Left ventricle myocardium inferior (tissue), 1 donor: ENCODE measurements around the gene SFMBT1. TPM values are rescaled to one million over a fixed set of nuclear protein-coding genes. Genes with fewer than 3 reads are reported as not detected.

Source experiments
- DNase-seq: peaks from one replicate; pipeline ENCODE4 v3.0.0-alpha.2; 2020
- H3K27ac ChIP-seq: fragments of 200-600 bp; replicated peaks from 2 replicates; pipeline ENCODE4 v1.8.0; 2021
- H3K27me3 ChIP-seq: fragments of 200-600 bp; 2 replicates; pipeline ENCODE4 v1.8.0; 2021; ENCODE audit warnings: low read depth
- H3K36me3 ChIP-seq: fragments of 200-600 bp; 2 replicates; pipeline ENCODE4 v1.8.0; 2021
- H3K4me1 ChIP-seq: fragments of 200-600 bp; 2 replicates; pipeline ENCODE4 v1.8.0; 2021
- H3K4me3 ChIP-seq: fragments of 200-600 bp; 2 replicates; pipeline ENCODE4 v1.8.0; 2021; ENCODE audit warnings: mild to moderate bottlenecking, moderate library complexity
- H3K9me3 ChIP-seq: fragments of 200-600 bp; replicated peaks from 2 replicates; pipeline ENCODE4 v1.8.0; 2021
- intact Hi-C: fragments of 100-400 bp; cut with micrococcal nuclease; formaldehyde crosslinking; loops from one replicate; pipeline ENCODE4 v1.11.0; 2022
- total RNA-seq: library from RNA; stranded (reverse); fragmentation: NEBNext Ultra II Directional; extraction: Animal tissue kit (Norgen Biotek cat#: 25700); gene quantifications from one replicate; pipeline ENCODE4 v1.2.1, GENCODE V29; 2021
- TF ChIP-seq, protein P1 (sequence below): fragments of 200-600 bp; IDR thresholded peaks from 2 replicates; pipeline ENCODE4 v1.8.0; 2021; ENCODE audit warnings: antibody characterized with exemption, mild to moderate bottlenecking, borderline replicate concordance
- donor health status: DM: no; HTN: yes; CAD: no; lungs with severe emphysema.

The SFMBT1 gene
- total RNA-seq, 1 donor from 2014 or later, result 15.9 TPM

DNA sequence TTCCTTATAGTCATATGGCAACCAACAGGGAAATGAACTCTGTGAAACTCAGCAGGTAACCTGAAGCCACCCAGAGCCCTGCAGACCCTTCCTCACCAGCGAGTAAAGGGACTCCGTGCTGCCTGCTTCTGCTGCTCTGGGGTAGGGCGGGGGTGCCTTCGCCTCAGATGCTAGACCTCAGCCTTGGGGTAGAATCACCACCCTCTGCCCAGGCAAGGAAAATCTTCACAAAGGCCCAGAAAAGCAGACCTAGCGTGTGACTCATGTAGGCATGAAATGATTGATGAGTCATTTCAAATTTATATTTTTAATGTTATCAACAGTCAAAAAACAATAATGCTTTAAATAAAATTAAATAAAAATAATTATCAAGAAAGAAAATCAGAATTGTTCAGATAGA, 155.1 kb downstream of the SFMBT1 start:
- Histone ChIP-seq H3K27me3 (no peaks in the 10 kb centered on the region), H3K36me3 (peaks cover under 1% of the 10 kb centered on the region), H3K9me3 (no peaks in the 10 kb centered on the region), H3K4me1 (peaks cover 58% of the 10 kb centered on the region), H3K27ac (no peak overlapping the region), H3K4me3 (no peak overlapping the region)
- TF ChIP-seq, protein P1, sequence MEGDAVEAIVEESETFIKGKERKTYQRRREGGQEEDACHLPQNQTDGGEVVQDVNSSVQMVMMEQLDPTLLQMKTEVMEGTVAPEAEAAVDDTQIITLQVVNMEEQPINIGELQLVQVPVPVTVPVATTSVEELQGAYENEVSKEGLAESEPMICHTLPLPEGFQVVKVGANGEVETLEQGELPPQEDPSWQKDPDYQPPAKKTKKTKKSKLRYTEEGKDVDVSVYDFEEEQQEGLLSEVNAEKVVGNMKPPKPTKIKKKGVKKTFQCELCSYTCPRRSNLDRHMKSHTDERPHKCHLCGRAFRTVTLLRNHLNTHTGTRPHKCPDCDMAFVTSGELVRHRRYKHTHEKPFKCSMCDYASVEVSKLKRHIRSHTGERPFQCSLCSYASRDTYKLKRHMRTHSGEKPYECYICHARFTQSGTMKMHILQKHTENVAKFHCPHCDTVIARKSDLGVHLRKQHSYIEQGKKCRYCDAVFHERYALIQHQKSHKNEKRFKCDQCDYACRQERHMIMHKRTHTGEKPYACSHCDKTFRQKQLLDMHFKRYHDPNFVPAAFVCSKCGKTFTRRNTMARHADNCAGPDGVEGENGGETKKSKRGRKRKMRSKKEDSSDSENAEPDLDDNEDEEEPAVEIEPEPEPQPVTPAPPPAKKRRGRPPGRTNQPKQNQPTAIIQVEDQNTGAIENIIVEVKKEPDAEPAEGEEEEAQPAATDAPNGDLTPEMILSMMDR, result no peak
- intact Hi-C loops, result no loop called here
- DNase-seq, result no peak

DNA sequence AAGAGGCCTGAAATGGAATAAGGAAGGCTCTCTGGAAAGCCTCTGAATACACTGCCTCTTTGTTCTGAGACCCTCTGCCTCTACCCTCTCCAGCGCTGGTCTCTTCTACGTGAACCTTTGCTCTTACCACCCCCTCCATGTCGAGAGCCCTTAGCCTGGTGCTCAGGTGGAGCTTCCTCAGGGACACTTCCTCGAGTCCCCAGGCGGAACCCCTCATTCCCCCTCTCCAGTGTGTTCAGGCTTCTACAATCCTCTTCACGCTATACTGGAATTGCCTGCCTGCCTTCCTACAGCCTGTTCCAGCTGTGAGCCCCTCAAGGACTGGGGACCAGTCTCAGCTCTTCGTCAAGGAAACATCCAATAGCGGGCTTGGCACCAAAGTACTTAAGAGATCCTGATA, 156.0 kb downstream of the SFMBT1 start:
- TF ChIP-seq, protein P1, result no peak
- H3K27me3 ChIP-seq, result no peaks in the 10 kb centered on the region
- H3K4me3 ChIP-seq, result no peak overlapping the region
- no peak overlapping the region for H3K27ac ChIP-seq
- DNase-seq, result no peak
- peaks cover 55% of the 10 kb centered on the region for H3K4me1 ChIP-seq
- H3K36me3 ChIP-seq, result peaks cover 8% of the 10 kb centered on the region
- intact Hi-C loops, result no loop called here
- no peaks in the 10 kb centered on the region for H3K9me3 ChIP-seq

DNA sequence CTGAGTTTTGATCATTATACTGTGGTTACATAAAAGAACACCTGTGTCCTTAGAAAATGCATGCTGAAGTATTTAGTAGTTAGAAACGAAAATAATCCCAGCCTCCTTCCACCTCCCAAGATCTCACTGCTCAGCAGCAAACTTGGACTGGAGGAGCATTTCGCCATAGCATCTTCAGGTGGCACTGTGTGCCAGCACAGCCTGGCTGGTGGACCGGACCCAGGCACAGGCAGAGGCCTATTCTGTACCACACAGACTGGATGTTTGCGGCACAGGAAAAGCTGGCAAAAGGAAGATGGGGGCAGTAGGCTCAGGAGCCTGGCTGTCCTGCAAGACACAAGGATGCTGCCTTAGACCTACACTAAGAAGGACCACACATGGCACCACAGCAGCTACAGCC, 158.7 kb downstream of the SFMBT1 start:
- H3K9me3 ChIP-seq, result no peaks in the 10 kb centered on the region
- H3K36me3 ChIP-seq, result peaks cover 8% of the 10 kb centered on the region
- intact Hi-C loops, result no loop called here
- no peaks in the 10 kb centered on the region for H3K27me3 ChIP-seq
- no peak overlapping the region for H3K4me3 ChIP-seq
- TF ChIP-seq, protein P1, result no peak
- peaks cover 28% of the 10 kb centered on the region for H3K4me1 ChIP-seq
- no peak for DNase-seq
- no peak overlapping the region for H3K27ac ChIP-seq

DNA sequence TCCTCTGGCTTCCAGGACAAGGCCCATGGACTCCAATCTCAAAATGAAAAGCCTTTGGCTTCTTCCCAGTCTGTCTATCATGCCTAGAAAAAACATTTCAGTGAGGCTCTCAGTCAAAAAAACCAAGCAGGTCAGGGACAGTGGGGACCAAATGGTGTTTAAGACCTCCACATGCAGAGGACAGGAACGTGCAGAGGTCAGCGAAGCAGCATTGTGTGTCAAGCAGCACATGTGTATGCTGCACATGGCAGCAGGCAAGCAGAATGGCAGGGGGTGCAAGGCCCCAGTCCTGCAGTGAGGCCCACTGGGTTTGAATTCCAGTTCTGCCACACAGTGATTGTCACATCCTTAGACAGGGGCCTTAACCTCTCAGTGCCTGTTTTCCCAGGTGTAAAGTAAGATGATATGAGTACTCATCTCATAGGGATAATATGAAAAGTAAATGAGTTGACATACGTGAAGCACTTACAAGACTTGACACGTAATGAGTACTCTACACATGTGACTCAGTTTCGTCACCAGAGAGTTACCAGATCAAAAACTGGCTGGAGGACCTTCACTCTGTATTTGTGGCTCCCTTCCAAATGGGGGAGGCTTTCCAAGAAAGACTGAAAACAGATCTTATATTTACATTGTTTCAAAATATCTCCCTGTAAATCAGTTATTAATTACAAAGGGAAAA, 159.7 kb downstream of the SFMBT1 start:
- DNase-seq, result no peak
- Histone ChIP-seq H3K27ac (no peak overlapping the region), H3K9me3 (no peaks in the 10 kb centered on the region), H3K27me3 (no peaks in the 10 kb centered on the region), H3K4me1 (peaks cover 18% of the 10 kb centered on the region), H3K4me3 (no peak overlapping the region), H3K36me3 (peaks cover 8% of the 10 kb centered on the region)
- intact Hi-C loops, result no loop called here
- TF ChIP-seq, protein P1, result no peak

DNA sequence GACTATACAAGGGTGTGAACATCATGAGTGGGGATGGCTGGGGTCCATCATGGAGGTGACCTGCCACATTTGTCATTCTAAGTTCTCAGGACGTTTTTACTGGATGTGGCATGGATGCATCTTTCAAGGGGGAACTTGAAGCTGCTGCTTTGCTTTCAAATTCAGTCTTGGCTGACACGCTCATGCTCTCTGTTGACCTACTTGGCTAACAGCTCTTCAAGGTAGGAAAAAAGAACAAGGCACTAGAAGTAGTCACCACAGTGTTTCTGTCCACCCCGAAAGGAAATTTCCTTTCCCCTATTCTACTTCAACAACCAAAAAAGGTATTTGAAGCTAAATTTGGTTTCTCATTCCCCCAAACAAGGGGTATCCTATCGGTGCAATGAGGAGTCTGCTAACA, 163.5 kb downstream of the SFMBT1 start:
- Histone ChIP-seq H3K27ac (no peak overlapping the region), H3K36me3 (peaks cover 25% of the 10 kb centered on the region), H3K4me3 (no peak overlapping the region), H3K4me1 (peaks cover 15% of the 10 kb centered on the region), H3K9me3 (no peaks in the 10 kb centered on the region), H3K27me3 (no peaks in the 10 kb centered on the region)
- no peak for DNase-seq
- intact Hi-C loops, result no loop called here
- TF ChIP-seq, protein P1, result no peak
